AG04450 (cell line): Measurements from ENCODE around the gene HINT3. TPM values are rescaled to one million over a fixed set of nuclear protein-coding genes. Genes with fewer than 3 reads are reported as not detected.
"Not testable (repeated sequence)": the region's sequence is repeated elsewhere in the genome, so short reads cannot be mapped to it uniquely, and the experiment has no call there.

Experiments used
- CTCF ChIA-PET: fragments of 300-600, 350-600 bp; formaldehyde crosslinking; extraction: SDS; loops from one replicate; lab custom pipeline; 2022; ENCODE audit warnings: antibody characterized with exemption, inconsistent platforms; lab: Charles Lee
- POLR2A ChIA-PET: fragments of 350-600 bp; formaldehyde crosslinking; extraction: SDS; loops from one replicate; lab custom pipeline; 2021; ENCODE audit warnings: antibody characterized with exemption, inconsistent platforms; lab: Yijun Ruan, JAX
- DNase-seq: peaks from one replicate; pipeline ENCODE4 v3.0.0-alpha.2; 2011; ENCODE audit warnings: low read depth, low spot score
- H3K27ac ChIP-seq: one replicate; pipeline ENCODE4 v1.5.1; 2012; ENCODE audit warnings: low read depth, low read length, control low read depth
- H3K27me3 ChIP-seq: one replicate; pipeline ENCODE4 v1.6.0; 2012; ENCODE audit warnings: low read length; ENCODE audit not compliant: control insufficient read depth, insufficient read depth
- H3K4me3 ChIP-seq: 2 replicates; pipeline ENCODE4 v1.5.1; 2011; ENCODE audit warnings: mild to moderate bottlenecking, low read depth, low read length, control low read depth
- H3K9me3 ChIP-seq: 2 replicates; pipeline ENCODE4 v1.5.1; 2012; ENCODE audit warnings: low read length; ENCODE audit not compliant: control insufficient read depth, insufficient read depth
- CTCF ChIP-seq: IDR thresholded peaks from 2 replicates; pipeline ENCODE4 v1.5.1; 2011; ENCODE audit warnings: low read depth, low read length, control low read depth, inconsistent platforms
- polyA minus RNA-seq: library from RNA; depleted of rRNA, polyadenylated mRNA; stranded (reverse); fragments of >200 nt; gene quantifications from 2 replicates; pipeline ENCODE4 v1.2.3, GENCODE V29; 2011; rRNA and poly(A)+ RNA removed
- polyA plus RNA-seq: library from polyadenylated mRNA; depleted of rRNA; stranded (reverse); fragments of >200 nt; gene quantifications from 2 replicates; pipeline ENCODE4 v1.2.3, GENCODE V29; 2011; rRNA removed

The HINT3 gene
- polyA plus RNA-seq, result 4.0 and 4.5 TPM in 2 replicates
- polyA minus RNA-seq, result 1.6 and 2.4 TPM in 2 replicates

- ChIA-PET CTCF (interaction anchor here (0.6 to 11.8 kb wide), 73 partner anchors 9 to 1086 kb away, joined by 3 to 196 read pairs (median 5); partner anchors contain the start of genes NCOA7 and TRMT11), POLR2A (interaction anchor here (0.6 to 1.5 kb wide), 8 partner anchors 11 to 176 kb away, joined by 3 to 9 read pairs (median 3); partner anchors contain the start of gene NCOA7)
- Histone ChIP-seq H3K9me3 (peaks cover 8% of the 10 kb centered on the region; the same call in 1 of the 2 replicates), H3K4me3 (peak within 1 kb of the TSS; percentile 91), H3K27me3 (no peaks in the 10 kb centered on the region), H3K27ac (peak within 1 kb of the TSS; percentile 78)
- DNase-seq, result peak; percentile 91
- TF ChIP-seq CTCF, result peak; percentile 96
Observed at GRCh38 chr6:125956506-125957390, at the start of gene HINT3. Gene HINT3 (plus strand): TSS chr6:125956770. CDS start chr6:125956978, 208 bp downstream.

- ChIA-PET CTCF (interaction anchor here (0.8 kb wide), 2 partner anchors 46 kb away, joined by 4 read pairs; partner anchors contain the start of gene HINT3), POLR2A (no interaction called here)
- Histone ChIP-seq H3K4me3 (no peak overlapping the region), H3K27ac (no peak overlapping the region), H3K27me3 (no peaks in the 10 kb centered on the region), H3K9me3 (no peaks in the 10 kb centered on the region)
- no peak for TF ChIP-seq CTCF
- no peak for DNase-seq
Observed at GRCh38 chr6:125910527-125910926, 46.0 kb upstream of the HINT3 start.

- H3K9me3 ChIP-seq, DNase-seq, POLR2A ChIA-PET, H3K4me3 ChIP-seq, H3K27me3 ChIP-seq, H3K27ac ChIP-seq: not testable (repeated sequence)
- CTCF ChIA-PET, result interaction anchor here (0.8 kb wide), 1 partner anchor 45 kb away, joined by 4 read pairs; the partner anchor contains the start of gene HINT3
Observed at GRCh38 chr6:125911051-125911451, 45.5 kb upstream of the HINT3 start.

GRCh38 chr6:125912430-125912829 lies 44.1 kb upstream of the HINT3 start:
- POLR2A ChIA-PET, H3K27me3 ChIP-seq, DNase-seq, H3K27ac ChIP-seq, H3K4me3 ChIP-seq, H3K9me3 ChIP-seq: not testable (repeated sequence)
- CTCF ChIA-PET, result interaction anchor here (1.4 to 2.3 kb wide), 2 partner anchors 39 to 44 kb away, joined by 3 to 6 read pairs; no protein-coding TSS in a partner anchor

GRCh38 chr6:125913145-125913544 lies 43.4 kb upstream of the HINT3 start:
- no peaks in the 10 kb centered on the region for H3K27me3 ChIP-seq
- no peak overlapping the region for H3K4me3 ChIP-seq
- no peak for TF ChIP-seq CTCF
- ChIA-PET CTCF (interaction anchor here (1.1 to 2.3 kb wide), 5 partner anchors 38 to 122 kb away, joined by 3 to 9 read pairs (median 6); partner anchors contain the start of gene NCOA7), POLR2A (no interaction called here)
- H3K27ac ChIP-seq, result no peak overlapping the region
- DNase-seq, result no peak
- no peaks in the 10 kb centered on the region for H3K9me3 ChIP-seq
